GM12878 (cell line): ENCODE measurements around the gene MT1B. TPM values are rescaled to one million over a fixed set of nuclear protein-coding genes. Genes with fewer than 3 reads are reported as not detected.
"Not testable (repeated sequence)": the region's sequence is repeated elsewhere in the genome, so short reads cannot be mapped to it uniquely, and the experiment has no call there.

ENCODE experiments used
- ATAC-seq: fragments of 200-7000 bp; cut with Tn5 transposase; 3 replicates; pipeline ENCODE4 v1.9.1; 2020; ENCODE audit warnings: mild to moderate bottlenecking, moderate library complexity
- BruUV-seq: library from RNA; stranded (reverse); fragments of 400-500 nt; replicated peaks from 2 replicates; lab custom pipeline; 2021; lab: Mats Ljungman, UMichigan
- CTCF ChIA-PET: fragments of 300-600 bp; sonication (Branson Sonifier 250); formaldehyde crosslinking; extraction: SDS; loops from one replicate; lab custom pipeline; 2021; ENCODE audit warnings: inconsistent platforms; lab: Yijun Ruan, JAX
- POLR2A ChIA-PET: fragments of 350-600 bp; formaldehyde crosslinking; extraction: SDS; loops from one replicate; lab custom pipeline; 2021; ENCODE audit warnings: inconsistent platforms; lab: Charles Lee
- RAD21 ChIA-PET: fragments of 300-600 bp; sonication (Branson Sonifier 250); formaldehyde crosslinking; loops from one replicate; lab custom pipeline; 2023; ENCODE audit warnings: antibody characterized with exemption; ENCODE audit not compliant: unreplicated experiment; lab: Charles Lee
- SMC1A ChIA-PET: fragments of 300-600 bp; sonication (Branson Sonifier 250); formaldehyde crosslinking; loops from one replicate; lab custom pipeline; 2023; ENCODE audit not compliant: unreplicated experiment, uncharacterized antibody; lab: Charles Lee
- DNase-seq: peaks from one replicate; pipeline ENCODE4 v3.0.0-alpha.2; 2011; ENCODE audit warnings: low read depth, low spot score
- FAIRE-seq: peaks from 3 replicates; lab custom pipeline; 2011; peaks lifted over from hg19 to GRCh38; lab: Jason Lieb, UNC
- H2AFZ ChIP-seq: 2 replicates; pipeline ENCODE4 v1.6.0; 2011; ENCODE audit warnings: low read depth, low read length, control low read depth; ENCODE audit not compliant: control insufficient read depth
- H3K27ac ChIP-seq: 2 replicates; pipeline ENCODE4 v1.5.1; 2011; ENCODE audit warnings: control low read depth; ENCODE audit not compliant: control insufficient read depth, insufficient read depth
- H3K27me3 ChIP-seq, 2 experiments: replicated peaks in 1 of 2; 2 replicates each; pipeline versions ENCODE4 v1.6.0 to v1.6.1; 2011; ENCODE audit warnings: low read length in 1 of 2; ENCODE audit not compliant: control insufficient read depth in 2 of 2, insufficient read depth in 2 of 2
- H3K36me3 ChIP-seq, 2 experiments: 2 replicates each; pipeline ENCODE4 v1.5.1; 2011; ENCODE audit warnings: low read length in 1 of 2; ENCODE audit not compliant: control insufficient read depth in 2 of 2, insufficient read depth in 2 of 2
- H3K4me1 ChIP-seq: 2 replicates; pipeline ENCODE4 v1.6.1; 2011; ENCODE audit warnings: mild to moderate bottlenecking, low read length, moderate library complexity, mixed read lengths; ENCODE audit not compliant: control insufficient read depth, insufficient read depth
- H3K4me2 ChIP-seq: 2 replicates; pipeline ENCODE4 v1.6.0; 2011; ENCODE audit warnings: control low read depth; ENCODE audit not compliant: control insufficient read depth, insufficient read depth
- H3K4me3 ChIP-seq: fragments of 200-600 bp; sonication (generic); 2 replicates; pipeline ENCODE4 v1.5.1; 2016
- H3K79me2 ChIP-seq: 2 replicates; pipeline ENCODE4 v1.6.0; 2011; ENCODE audit warnings: low read length; ENCODE audit not compliant: control insufficient read depth, insufficient read depth
- H3K9ac ChIP-seq: 2 replicates; pipeline ENCODE4 v1.8.0; 2011; ENCODE audit warnings: low read length, control low read depth, mixed read lengths; ENCODE audit not compliant: control insufficient read depth, insufficient read depth
- H3K9me3 ChIP-seq: replicated peaks from 3 replicates; pipeline ENCODE4 v1.5.1; 2011; ENCODE audit warnings: mild to moderate bottlenecking, low read length; ENCODE audit not compliant: control insufficient read depth, insufficient read depth
- H4K20me1 ChIP-seq: 2 replicates; pipeline ENCODE4 v1.6.0; 2011; ENCODE audit not compliant: control insufficient read depth, insufficient read depth
- ATF2 ChIP-seq: IDR thresholded peaks from 2 replicates; pipeline ENCODE4 v1.6.1; 2012; ENCODE audit warnings: low read length, inconsistent platforms
- RELA ChIP-seq: fragments of 450-650 bp; IDR thresholded peaks from 2 replicates; pipeline ENCODE4 v1.8.0; 2014; ENCODE audit warnings: borderline replicate concordance; ENCODE audit not compliant: partially characterized antibody
- SKIL ChIP-seq: fragments of 450-650 bp; IDR thresholded peaks from 2 replicates; pipeline ENCODE4 v1.6.1; 2017; ENCODE audit warnings: mild to moderate bottlenecking, low read depth, inconsistent platforms; ENCODE audit not compliant: poor library complexity, severe bottlenecking
- WGBS: methylation state at CpG from one replicate; pipeline ENCODE4 v1.1.6; 2016; ENCODE audit warnings: low lambda C conversion rate; ENCODE audit not compliant: insufficient replicate concordance, insufficient coverage; ENCODE audit errors: missing lambda C conversion rate; 5-methylcytosine and 5-hydroxymethylcytosine counted together
- in situ Hi-C: fragments of 300-500 bp; cut with MboI; formaldehyde crosslinking; loops from 9 replicates; pipeline ENCODE4 v1.14.3; 2018; ENCODE audit warnings: mixed read lengths
- intact Hi-C: fragments of 100-400 bp; cut with micrococcal nuclease; formaldehyde crosslinking; loops from one replicate; pipeline ENCODE4 v1.14.2; 2022; ENCODE audit not compliant: unreplicated experiment
- polyA plus RNA-seq, 11 experiments: library from polyadenylated mRNA; depleted of rRNA in 4 of 11; unstranded in 6 of 11; stranded (reverse) in 5 of 11; fragments of >200 nt; fragmentation: Nextera tagmentation in 4 of 11; fragmentation: Illumina TruSeq in 1 of 11; extraction: Ambion mirVana in 4 of 11; extraction: Trizol in 1 of 11; gene quantifications; 1 replicate in 1 of 11; 2 replicates in 10 of 11; pipeline versions ENCODE4 v1.2.1 to v1.2.3, GENCODE V29; 2011 to 2016; ENCODE audit warnings: inconsistent platforms in 2 of 11, missing spikeins in 2 of 11, low read depth in 1 of 11
- total RNA-seq, 4 experiments: library from RNA; depleted of rRNA in 3 of 4; stranded (reverse); fragments of >200 nt in 3 of 4; fragmentation: Illumina TruSeq in 1 of 4; extraction: Trizol in 1 of 4; gene quantifications; 2 replicates each; pipeline versions ENCODE4 v1.2.1 to v1.2.3, GENCODE V29; 2013 to 2021

MT1B gene
- total and polyA plus RNA-seq, 10 of the 15 experiments (the other 5 are each of a cell fraction or from before 2014, with no cell fraction given), result not detected

- ChIA-PET CTCF (no interaction called here), RAD21 (no interaction called here)
- no peak for ATAC-seq
Measured at GRCh38 chr16:56620339-56620897, 31.3 kb upstream of the MT1B start.

DNA sequence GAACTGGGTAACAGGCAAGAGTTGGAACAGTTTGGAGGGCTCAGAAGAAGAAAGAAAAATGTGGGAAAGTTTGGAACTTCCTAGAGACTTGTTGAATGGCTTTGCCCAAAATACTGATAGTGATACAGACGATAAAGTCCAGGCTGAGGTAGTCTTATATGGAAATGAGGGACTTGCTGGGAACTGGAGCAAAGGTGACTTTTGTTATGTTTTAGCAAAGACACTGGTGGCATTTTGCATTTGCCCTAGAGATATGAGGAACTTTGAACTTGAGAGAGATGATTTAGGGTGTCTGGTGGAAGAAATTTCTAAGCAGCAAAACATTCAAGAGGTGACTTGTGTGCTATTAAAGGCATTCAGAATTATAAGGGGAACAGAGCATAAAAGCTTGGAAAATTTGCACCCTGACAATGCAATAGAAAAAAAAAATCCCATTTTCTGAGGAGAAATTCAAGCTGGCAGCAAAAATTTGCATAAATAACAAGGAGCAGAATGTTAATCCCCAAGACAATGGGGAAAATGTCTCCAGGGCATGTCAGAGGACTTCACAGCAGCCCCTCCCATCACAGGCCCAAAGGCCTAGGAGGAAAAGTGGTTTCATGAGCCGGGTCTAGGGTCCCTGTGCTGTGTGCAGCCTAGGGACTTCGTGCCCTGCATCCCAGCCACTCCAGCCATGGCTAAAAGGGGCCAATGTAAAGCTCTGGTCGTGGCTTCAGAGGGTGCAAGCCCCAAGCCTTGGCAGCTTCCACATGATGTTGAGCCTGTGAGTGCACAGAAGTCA lies 29.8 kb upstream of the MT1B start:
- BruUV-seq, DNase-seq, H3K4me2 ChIP-seq, H3K27ac ChIP-seq, FAIRE-seq, in situ Hi-C loops, H3K36me3 ChIP-seq, H3K4me1 ChIP-seq, H4K20me1 ChIP-seq, H3K9ac ChIP-seq, RAD21 ChIA-PET, H3K9me3 ChIP-seq, H3K4me3 ChIP-seq, H3K79me2 ChIP-seq, ATAC-seq, intact Hi-C loops, H2AFZ ChIP-seq, H3K27me3 ChIP-seq: not testable (repeated sequence)
- CTCF ChIA-PET, result interaction anchor here (1.7 kb wide), 1 partner anchor 11 kb away, joined by 7 read pairs; no protein-coding TSS in a partner anchor
- SMC1A ChIA-PET, result interaction anchor here (1.9 to 2.9 kb wide), 2 partner anchors 10 to 80 kb away, joined by 6 to 12 read pairs; no protein-coding TSS in a partner anchor
- POLR2A ChIA-PET, result interaction anchor here (0.6 kb wide), 1 partner anchor 18 kb away, joined by 3 read pairs; no protein-coding TSS in a partner anchor
- WGBS, result 1% methylated on average over 4 of the region's 4 CpGs

More at GRCh38 chr16:56620339-56620897, 31.3 kb upstream of the MT1B start:
- in situ Hi-C loops, result no loop called here
- TF ChIP-seq ATF2 (no peak), RELA (no peak), SKIL (no peak)
- intact Hi-C loops, result no loop called here
- 60% methylated on average over 8 of the region's 8 CpGs for WGBS
- POLR2A ChIA-PET, result no interaction called here
- DNase-seq (no peak), FAIRE-seq (no peak)
- Histone ChIP-seq H3K79me2 (no peaks in the 10 kb centered on the region), H3K36me3 (no peaks in the 10 kb centered on the region), H2AFZ (no peak overlapping the region), H3K27ac (no peak overlapping the region), H3K4me1 (no peaks in the 10 kb centered on the region), H3K9ac (no peak overlapping the region), H3K27me3 (peaks cover 0 to 5% of the 10 kb centered on the region in 2 experiments; a peak in 3 of 4 replicates), H4K20me1 (no peaks in the 10 kb centered on the region), H3K4me2 (no peak overlapping the region), H3K9me3 (no peaks in the 10 kb centered on the region), H3K4me3 (no peak overlapping the region)
- SMC1A ChIA-PET, result interaction anchor here (0.9 to 1.0 kb wide), 2 partner anchors 10 to 81 kb away, joined by 3 to 4 read pairs; no protein-coding TSS in a partner anchor
- no TSS peak for BruUV-seq
